ENCODE measurements around the gene PKMYT1. TPM values are rescaled to one million over a fixed set of nuclear protein-coding genes. Genes with fewer than 3 reads are reported as not detected.

The PKMYT1 gene
- total and polyA plus RNA-seq, 9 of the 15 experiments (the other 6 are each of a cell fraction or from before 2014, with no cell fraction given): 8.7 to 201 (median 37.8) TPM

DNA sequence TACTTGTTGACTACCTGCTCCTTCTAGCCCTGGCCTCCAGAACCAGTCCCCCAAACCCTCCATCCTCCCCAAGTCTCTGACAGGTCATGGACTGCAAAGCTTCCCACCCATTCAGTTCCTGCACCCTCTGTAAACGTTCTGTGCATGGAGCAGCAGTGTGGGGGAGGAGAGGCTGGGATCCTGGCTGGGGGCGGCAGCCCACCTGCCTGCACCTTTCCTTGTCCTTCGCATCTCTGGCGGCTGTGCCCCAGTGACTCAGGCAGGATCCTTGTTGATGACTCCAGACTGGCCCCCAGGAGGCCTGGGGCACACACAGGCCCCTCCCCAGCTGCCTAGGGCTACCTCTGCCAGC is 1.6 kb upstream of the PKMYT1 start (continued):
- TF ChIP-seq, protein P1, sequence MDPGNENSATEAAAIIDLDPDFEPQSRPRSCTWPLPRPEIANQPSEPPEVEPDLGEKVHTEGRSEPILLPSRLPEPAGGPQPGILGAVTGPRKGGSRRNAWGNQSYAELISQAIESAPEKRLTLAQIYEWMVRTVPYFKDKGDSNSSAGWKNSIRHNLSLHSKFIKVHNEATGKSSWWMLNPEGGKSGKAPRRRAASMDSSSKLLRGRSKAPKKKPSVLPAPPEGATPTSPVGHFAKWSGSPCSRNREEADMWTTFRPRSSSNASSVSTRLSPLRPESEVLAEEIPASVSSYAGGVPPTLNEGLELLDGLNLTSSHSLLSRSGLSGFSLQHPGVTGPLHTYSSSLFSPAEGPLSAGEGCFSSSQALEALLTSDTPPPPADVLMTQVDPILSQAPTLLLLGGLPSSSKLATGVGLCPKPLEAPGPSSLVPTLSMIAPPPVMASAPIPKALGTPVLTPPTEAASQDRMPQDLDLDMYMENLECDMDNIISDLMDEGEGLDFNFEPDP (CRISPR knock-in tag; IDR thresholded peaks at IDR 0.05): no peak
- TF ChIP-seq OTX1 (CRISPR knock-in tag; IDR thresholded peaks at IDR 0.05) (peak; percentile 59; the same call in 1 of the 2 replicates), SMARCA4 (IDR thresholded peaks at IDR 0.05) (no peak), ELF2 (CRISPR knock-in tag; IDR thresholded peaks at IDR 0.05) (no peak), TRIM24 (IDR thresholded peaks at IDR 0.05) (0 out of 4 replicates have a peak, but pooled peaks of 1 of the 2 experiments have one; percentile 8), DPF2 (IDR thresholded peaks at IDR 0.05) (0 out of 2 replicates have a peak, but pooled peaks have one; percentile 24), NR3C1 (CRISPR knock-in tag; IDR thresholded peaks at IDR 0.05) (no peak), ZEB2 (IDR thresholded peaks at IDR 0.05) (peak; percentile 76), ZNF143 (CRISPR knock-in tag; IDR thresholded peaks at IDR 0.05) (0 out of 2 replicates have a peak, but pooled peaks have one; percentile 28), CXXC5 (CRISPR knock-in tag; IDR thresholded peaks at IDR 0.05) (peak; percentile 5; the same call in 1 of the 2 replicates), NFE2 (IDR thresholded peaks at IDR 0.05; ENCODE audit: low read depth) (peak; percentile 4; the same call in 1 of the 2 replicates), BHLHE40 (IDR thresholded peaks at IDR 0.05; ENCODE audit: low read length) (0 out of 2 replicates have a peak, but pooled peaks have one; percentile 2), NCOR1 (IDR thresholded peaks at IDR 0.05) (peak; percentile 35; the same call in 1 of the 2 replicates), ZSCAN29 (IDR thresholded peaks at IDR 0.05) (peak; percentile 48; the same call in 1 of the 2 replicates)
- TF ChIP-seq, protein P2, sequence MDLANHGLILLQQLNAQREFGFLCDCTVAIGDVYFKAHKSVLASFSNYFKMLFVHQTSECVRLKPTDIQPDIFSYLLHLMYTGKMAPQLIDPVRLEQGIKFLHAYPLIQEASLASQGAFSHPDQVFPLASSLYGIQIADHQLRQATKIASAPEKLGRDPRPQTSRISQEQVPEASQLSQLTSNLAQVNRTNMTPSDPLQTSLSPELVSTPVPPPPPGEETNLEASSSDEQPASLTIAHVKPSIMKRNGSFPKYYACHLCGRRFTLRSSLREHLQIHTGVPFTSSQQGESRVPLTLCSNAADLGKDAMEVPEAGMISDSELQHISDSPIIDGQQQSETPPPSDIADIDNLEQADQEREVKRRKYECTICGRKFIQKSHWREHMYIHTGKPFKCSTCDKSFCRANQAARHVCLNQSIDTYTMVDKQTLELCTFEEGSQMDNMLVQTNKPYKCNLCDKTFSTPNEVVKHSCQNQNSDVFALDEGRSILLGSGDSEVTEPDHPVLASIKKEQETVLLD (IDR thresholded peaks at IDR 0.05): 0 out of 2 replicates have a peak, but pooled peaks have one; percentile 60
- TF ChIP-seq, protein P3, sequence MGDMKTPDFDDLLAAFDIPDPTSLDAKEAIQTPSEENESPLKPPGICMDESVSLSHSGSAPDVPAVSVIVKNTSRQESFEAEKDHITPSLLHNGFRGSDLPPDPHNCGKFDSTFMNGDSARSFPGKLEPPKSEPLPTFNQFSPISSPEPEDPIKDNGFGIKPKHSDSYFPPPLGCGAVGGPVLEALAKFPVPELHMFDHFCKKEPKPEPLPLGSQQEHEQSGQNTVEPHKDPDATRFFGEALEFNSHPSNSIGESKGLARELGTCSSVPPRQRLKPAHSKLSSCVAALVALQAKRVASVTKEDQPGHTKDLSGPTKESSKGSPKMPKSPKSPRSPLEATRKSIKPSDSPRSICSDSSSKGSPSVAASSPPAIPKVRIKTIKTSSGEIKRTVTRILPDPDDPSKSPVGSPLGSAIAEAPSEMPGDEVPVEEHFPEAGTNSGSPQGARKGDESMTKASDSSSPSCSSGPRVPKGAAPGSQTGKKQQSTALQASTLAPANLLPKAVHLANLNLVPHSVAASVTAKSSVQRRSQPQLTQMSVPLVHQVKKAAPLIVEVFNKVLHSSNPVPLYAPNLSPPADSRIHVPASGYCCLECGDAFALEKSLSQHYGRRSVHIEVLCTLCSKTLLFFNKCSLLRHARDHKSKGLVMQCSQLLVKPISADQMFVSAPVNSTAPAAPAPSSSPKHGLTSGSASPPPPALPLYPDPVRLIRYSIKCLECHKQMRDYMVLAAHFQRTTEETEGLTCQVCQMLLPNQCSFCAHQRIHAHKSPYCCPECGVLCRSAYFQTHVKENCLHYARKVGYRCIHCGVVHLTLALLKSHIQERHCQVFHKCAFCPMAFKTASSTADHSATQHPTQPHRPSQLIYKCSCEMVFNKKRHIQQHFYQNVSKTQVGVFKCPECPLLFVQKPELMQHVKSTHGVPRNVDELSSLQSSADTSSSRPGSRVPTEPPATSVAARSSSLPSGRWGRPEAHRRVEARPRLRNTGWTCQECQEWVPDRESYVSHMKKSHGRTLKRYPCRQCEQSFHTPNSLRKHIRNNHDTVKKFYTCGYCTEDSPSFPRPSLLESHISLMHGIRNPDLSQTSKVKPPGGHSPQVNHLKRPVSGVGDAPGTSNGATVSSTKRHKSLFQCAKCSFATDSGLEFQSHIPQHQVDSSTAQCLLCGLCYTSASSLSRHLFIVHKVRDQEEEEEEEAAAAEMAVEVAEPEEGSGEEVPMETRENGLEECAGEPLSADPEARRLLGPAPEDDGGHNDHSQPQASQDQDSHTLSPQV (IDR thresholded peaks at IDR 0.05): peak; percentile 21; the same call in 1 of the 2 replicates
